Tibial nerve (tissue), 4 donors: Measurements from ENCODE around the gene OR10P1.

Experiments used
- EP300 ChIP-seq, 2 donors: sonication (generic); formaldehyde crosslinking; IDR thresholded peaks; one replicate each; pipeline ENCODE4 v1.6.1; 2017; ENCODE audit warnings: antibody characterized with exemption in 2 of 2, mild to moderate bottlenecking in 1 of 2
- POLR2A ChIP-seq, 2 donors: fragments of 450-650 bp; IDR thresholded peaks; one replicate each; pipeline ENCODE4 v1.6.1; 2017; ENCODE audit warnings: antibody characterized with exemption in 2 of 2, mild to moderate bottlenecking in 2 of 2, moderate library complexity in 2 of 2
- TF ChIP-seq, protein P1 (sequence below), 5 experiments: fragments of 200-600 bp in 3 of 5; fragments of 450-650 bp in 2 of 5; sonication (generic) in 3 of 5; IDR thresholded peaks; one replicate each; pipeline ENCODE4 v1.5.1; 2016 to 2019; ENCODE audit warnings: antibody characterized with exemption in 5 of 5, mild to moderate bottlenecking in 3 of 5, moderate library complexity in 2 of 5

DNA sequence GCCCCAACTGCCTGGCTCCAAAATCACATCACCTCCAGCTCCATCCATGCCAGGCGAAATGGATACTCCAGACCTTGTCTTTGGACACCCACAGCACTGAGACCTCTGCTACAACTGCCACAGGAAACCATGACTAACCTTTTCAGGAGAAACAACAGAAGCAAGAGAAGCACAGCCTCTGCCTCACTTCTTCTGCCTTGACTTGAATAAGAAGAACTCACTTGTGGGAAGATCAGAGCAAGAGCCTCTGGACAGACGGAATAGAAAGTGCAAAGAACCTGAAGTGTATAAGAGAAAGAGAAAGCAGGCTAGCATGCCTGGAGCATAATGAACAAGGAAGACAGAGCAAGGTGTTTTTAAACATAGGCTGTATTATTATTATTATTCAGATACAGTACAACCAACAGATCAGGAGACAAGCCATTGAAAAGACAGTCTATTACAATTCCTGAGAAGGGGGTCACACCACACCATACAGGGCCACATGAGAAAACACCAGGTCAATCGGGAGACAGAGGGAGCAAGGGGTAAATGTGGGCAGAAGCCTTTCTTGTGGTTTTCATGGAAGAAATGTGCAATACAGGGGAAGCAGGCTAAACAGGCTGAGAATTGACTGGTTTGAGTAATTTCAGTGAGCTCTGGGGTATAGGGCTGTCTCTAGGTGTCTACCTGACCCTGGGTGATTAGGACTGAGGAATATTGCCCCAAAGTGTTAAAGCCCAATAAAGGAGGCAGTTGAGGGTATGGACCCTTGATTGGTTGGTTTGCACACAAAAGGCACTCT lies 7.4 kb upstream of the OR10P1 start:
- no peak for TF ChIP-seq POLR2A (IDR thresholded peaks at IDR 0.05)
- TF ChIP-seq, protein P1, sequence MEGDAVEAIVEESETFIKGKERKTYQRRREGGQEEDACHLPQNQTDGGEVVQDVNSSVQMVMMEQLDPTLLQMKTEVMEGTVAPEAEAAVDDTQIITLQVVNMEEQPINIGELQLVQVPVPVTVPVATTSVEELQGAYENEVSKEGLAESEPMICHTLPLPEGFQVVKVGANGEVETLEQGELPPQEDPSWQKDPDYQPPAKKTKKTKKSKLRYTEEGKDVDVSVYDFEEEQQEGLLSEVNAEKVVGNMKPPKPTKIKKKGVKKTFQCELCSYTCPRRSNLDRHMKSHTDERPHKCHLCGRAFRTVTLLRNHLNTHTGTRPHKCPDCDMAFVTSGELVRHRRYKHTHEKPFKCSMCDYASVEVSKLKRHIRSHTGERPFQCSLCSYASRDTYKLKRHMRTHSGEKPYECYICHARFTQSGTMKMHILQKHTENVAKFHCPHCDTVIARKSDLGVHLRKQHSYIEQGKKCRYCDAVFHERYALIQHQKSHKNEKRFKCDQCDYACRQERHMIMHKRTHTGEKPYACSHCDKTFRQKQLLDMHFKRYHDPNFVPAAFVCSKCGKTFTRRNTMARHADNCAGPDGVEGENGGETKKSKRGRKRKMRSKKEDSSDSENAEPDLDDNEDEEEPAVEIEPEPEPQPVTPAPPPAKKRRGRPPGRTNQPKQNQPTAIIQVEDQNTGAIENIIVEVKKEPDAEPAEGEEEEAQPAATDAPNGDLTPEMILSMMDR (IDR thresholded peaks at IDR 0.05) = no peak
- no peak for TF ChIP-seq EP300 (IDR thresholded peaks at IDR 0.05)
